Activated T-helper 17 cell treated with anti-CD3 and anti-CD28 coated beads, Interleukin-2, amount 50 U/mL, for 72 hours (primary cell): Measurements from ENCODE around the gene UBR2. TPM values are rescaled to one million over a fixed set of nuclear protein-coding genes. Genes with fewer than 3 reads are reported as not detected.
A peak's percentile ranks its signal among the peaks of the same experiment; 100 is the strongest.
"Not testable (repeated sequence)": the region's sequence is repeated elsewhere in the genome, so short reads cannot be mapped to it uniquely, and the experiment has no call there.

ENCODE experiments used
- ATAC-seq: fragments of 150-1000 bp; cut with Tn5 transposase; replicated peaks from 2 replicates; pipeline ENCODE4 v1.10.0; 2021; ENCODE audit warnings: mild to moderate bottlenecking, moderate library complexity
- H3K27ac Mint-ChIP-seq: one replicate; pipeline ENCODE4 v1.8.0; 2022; ENCODE audit warnings: mixed read lengths
- H3K27me3 Mint-ChIP-seq: one replicate; pipeline ENCODE4 v1.8.0; 2022; ENCODE audit warnings: mixed read lengths
- H3K36me3 Mint-ChIP-seq: one replicate; pipeline ENCODE4 v1.8.0; 2022; ENCODE audit warnings: low read depth, mild to moderate bottlenecking, mixed read lengths
- H3K4me1 Mint-ChIP-seq: one replicate; pipeline ENCODE4 v1.8.0; 2022; ENCODE audit warnings: mixed read lengths
- H3K4me3 Mint-ChIP-seq: one replicate; pipeline ENCODE4 v1.8.0; 2022; ENCODE audit warnings: mild to moderate bottlenecking, mixed read lengths
- H3K9me3 Mint-ChIP-seq: one replicate; pipeline ENCODE4 v1.8.0; 2022; ENCODE audit warnings: mixed read lengths
- total RNA-seq, 2 donors: library from RNA; stranded (reverse); gene quantifications; one replicate each; pipeline ENCODE4 v1.2.3, GENCODE V29; 2022

UBR2 gene
- total RNA-seq, 2 donors from 2014 or later = 30.0 to 36.6 TPM

GRCh38 chr6:42727627-42728026 lies 163.8 kb downstream of the UBR2 start:
- H3K9me3 Mint-ChIP-seq = no peaks in the 10 kb centered on the region
- peak overlapping the region; percentile 92 for H3K27ac Mint-ChIP-seq
- no peaks in the 10 kb centered on the region for H3K27me3 Mint-ChIP-seq
- no peaks in the 10 kb centered on the region for H3K36me3 Mint-ChIP-seq
- no peak for ATAC-seq
- H3K4me1 Mint-ChIP-seq = peaks cover 12% of the 10 kb centered on the region
- peak overlapping the region; percentile 79 for H3K4me3 Mint-ChIP-seq

DNA sequence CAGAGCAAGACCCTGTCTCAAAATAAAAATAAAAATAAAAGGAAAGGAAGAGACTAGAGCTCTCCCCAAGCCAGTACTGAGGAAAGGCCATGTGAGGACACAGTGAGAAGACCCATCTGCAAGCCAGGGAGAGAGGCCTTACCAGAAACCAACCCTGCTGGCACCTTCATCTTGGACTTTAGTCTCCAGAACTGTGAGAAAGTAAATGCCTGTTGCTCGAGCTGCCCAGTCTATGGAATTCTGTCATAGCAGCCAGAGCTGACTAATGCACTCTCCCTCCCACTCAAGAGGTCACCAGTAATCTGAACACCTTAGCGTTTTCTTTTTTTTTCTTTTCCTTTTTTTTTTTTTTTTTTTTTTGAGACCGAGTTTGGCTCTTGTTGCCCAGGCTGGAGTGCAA lies 165.9 kb downstream of the UBR2 start:
- Mint-ChIP-seq H3K36me3 (no peaks in the 10 kb centered on the region), H3K4me1 (peaks cover 12% of the 10 kb centered on the region), H3K9me3 (no peaks in the 10 kb centered on the region), H3K27ac (no peak overlapping the region), H3K27me3 (no peaks in the 10 kb centered on the region), H3K4me3 (no peak overlapping the region)
- ATAC-seq = no peak

GRCh38 chr6:42733867-42734481 lies 170.1 kb downstream of the UBR2 start:
- not testable (repeated sequence) for H3K4me1 Mint-ChIP-seq, H3K4me3 Mint-ChIP-seq, ATAC-seq

DNA sequence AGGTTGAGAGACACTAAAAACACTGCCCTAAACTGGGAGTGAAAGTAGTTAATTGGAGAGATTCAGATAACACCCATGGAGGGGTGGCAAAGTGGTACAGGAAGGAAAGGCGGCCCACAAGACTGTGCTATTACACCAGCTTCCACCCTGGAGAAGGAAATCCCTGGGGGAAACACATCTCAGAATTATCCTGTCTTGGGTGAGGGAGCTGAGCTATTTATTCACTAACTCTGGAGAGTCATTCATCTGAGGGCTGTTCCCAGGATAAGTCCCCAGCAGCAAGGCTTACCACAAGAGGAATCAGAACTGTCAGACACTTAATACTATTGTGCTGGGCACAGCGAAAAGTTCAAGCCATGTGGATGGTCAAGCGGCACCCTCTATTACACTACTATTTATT lies 172.1 kb downstream of the UBR2 start:
- H3K9me3 Mint-ChIP-seq = no peaks in the 10 kb centered on the region
- no peak overlapping the region for H3K27ac Mint-ChIP-seq
- no peaks in the 10 kb centered on the region for H3K4me1 Mint-ChIP-seq
- no peaks in the 10 kb centered on the region for H3K27me3 Mint-ChIP-seq
- H3K4me3 Mint-ChIP-seq = no peak overlapping the region
- H3K36me3 Mint-ChIP-seq = no peaks in the 10 kb centered on the region
- ATAC-seq = no peak

More at GRCh38 chr6:42733867-42734481, 170.1 kb downstream of the UBR2 start:
- H3K27me3 Mint-ChIP-seq, H3K36me3 Mint-ChIP-seq, H3K9me3 Mint-ChIP-seq, H3K27ac Mint-ChIP-seq: not testable (repeated sequence)

GRCh38 chr6:42740725-42741124 lies 176.9 kb downstream of the UBR2 start:
- H3K27ac Mint-ChIP-seq = no peak overlapping the region
- no peaks in the 10 kb centered on the region for H3K4me1 Mint-ChIP-seq
- no peak for ATAC-seq
- peaks cover 2% of the 10 kb centered on the region for H3K36me3 Mint-ChIP-seq
- H3K9me3 Mint-ChIP-seq = no peaks in the 10 kb centered on the region
- no peak overlapping the region for H3K4me3 Mint-ChIP-seq
- no peaks in the 10 kb centered on the region for H3K27me3 Mint-ChIP-seq

GRCh38 chr6:42742116-42742894 lies 178.5 kb downstream of the UBR2 start:
- Mint-ChIP-seq H3K27me3 (no peaks in the 10 kb centered on the region), H3K4me1 (peaks cover 1% of the 10 kb centered on the region), H3K36me3 (peaks cover 10% of the 10 kb centered on the region), H3K27ac (no peak overlapping the region), H3K4me3 (no peak overlapping the region), H3K9me3 (no peaks in the 10 kb centered on the region)
- no peak for ATAC-seq

Other genes with a start within 250 kb of the UBR2 start
- 10 to 100 TPM; 16.6 to 32.4 TPM for gene TRERF1, start 112.1 kb upstream of the UBR2 start, total RNA-seq
- gene PRPH2, start 158.6 kb downstream of the UBR2 start, total RNA-seq = not detected
- gene TBCC, start 182.1 kb downstream of the UBR2 start, total RNA-seq = 10 to 100 TPM; 16.6 to 17.7 TPM
- 10 to 100 TPM; 16.7 to 19.3 TPM for gene BICRAL, start 218.0 kb downstream of the UBR2 start, total RNA-seq